Right ventricle myocardium inferior (tissue), 1 donor: ENCODE measurements around the gene EMILIN2. TPM values are rescaled to one million over a fixed set of nuclear protein-coding genes. Genes with fewer than 3 reads are reported as not detected.
"Not testable (repeated sequence)": the region's sequence is repeated elsewhere in the genome, so short reads cannot be mapped to it uniquely, and the experiment has no call there.

Source experiments
- ATAC-seq: fragments of 200-7000 bp; cut with Tn5 transposase; one replicate; pipeline ENCODE4 v1.9.1; 2020; ENCODE audit warnings: mild to moderate bottlenecking, moderate library complexity
- DNase-seq: peaks from one replicate; pipeline ENCODE4 v3.0.0; 2021; ENCODE audit errors: missing footprints
- intact Hi-C: fragments of 100-400 bp; cut with DNase I; formaldehyde crosslinking; loops from one replicate; pipeline ENCODE4 v1.11.0; 2022
- total RNA-seq: library from RNA; stranded (reverse); fragmentation: NEBNext Ultra II Directional; extraction: Animal tissue kit (Norgen Biotek cat#: 25700); gene quantifications from one replicate; pipeline ENCODE4 v1.2.1, GENCODE V29; 2021
- donor health status: DM: no; HTN: yes; CAD: no; lungs with severe emphysema.

Gene EMILIN2
- total RNA-seq, 1 donor from 2014 or later: 24.6 TPM

GRCh38 chr18:2907550-2908135 is 60.8 kb downstream of the EMILIN2 start:
- intact Hi-C loops: loop anchor here (10.0 kb wide), 1 partner anchor 113 kb away; no protein-coding TSS in a partner anchor
- no peak for DNase-seq
- no peak for ATAC-seq

GRCh38 chr18:2908166-2908945 is 61.5 kb downstream of the EMILIN2 start:
- no peak for DNase-seq
- intact Hi-C loops: loop anchor here (10.0 kb wide), 1 partner anchor 114 kb away; no protein-coding TSS in a partner anchor
- ATAC-seq: no peak

GRCh38 chr18:2908946-2909335 is 62.1 kb downstream of the EMILIN2 start:
- intact Hi-C loops: loop anchor here (10.0 kb wide), 1 partner anchor 114 kb away; no protein-coding TSS in a partner anchor
- ATAC-seq (no peak), DNase-seq (no peak)

- intact Hi-C loops: loop anchor here (10.0 kb wide), 1 partner anchor 115 kb away; no protein-coding TSS in a partner anchor
- no peak for DNase-seq
- no peak for ATAC-seq
Observed at GRCh38 chr18:2909431-2910140, 62.8 kb downstream of the EMILIN2 start.

GRCh38 chr18:2910261-2910660 is 63.5 kb downstream of the EMILIN2 start:
- intact Hi-C loops: no loop called here
- ATAC-seq (no peak), DNase-seq (no peak)

GRCh38 chr18:2910751-2911425 is 64.1 kb downstream of the EMILIN2 start:
- DNase-seq (no peak), ATAC-seq (no peak)
- intact Hi-C loops: no loop called here

GRCh38 chr18:2911533-2911932 is 64.7 kb downstream of the EMILIN2 start:
- intact Hi-C loops: no loop called here
- no peak for DNase-seq
- ATAC-seq: no peak

- intact Hi-C loops: no loop called here
- DNase-seq: no peak
- ATAC-seq: no peak
Observed at GRCh38 chr18:2912357-2913299, 65.8 kb downstream of the EMILIN2 start.

GRCh38 chr18:2913398-2914005 is 66.7 kb downstream of the EMILIN2 start:
- ATAC-seq (no peak), DNase-seq (no peak)
- intact Hi-C loops: no loop called here

- DNase-seq (peak; percentile 80), ATAC-seq (peak; percentile 79)
- intact Hi-C loops: no loop called here
Observed at GRCh38 chr18:2914185-2914880, 67.5 kb downstream of the EMILIN2 start.

GRCh38 chr18:2914881-2915240 is 68.1 kb downstream of the EMILIN2 start:
- ATAC-seq: peak; percentile 51
- DNase-seq: no peak
- intact Hi-C loops: no loop called here

GRCh38 chr18:2915486-2915885 is 68.7 kb downstream of the EMILIN2 start:
- intact Hi-C loops, DNase-seq, ATAC-seq: not testable (repeated sequence)

GRCh38 chr18:2916184-2916583 is 69.4 kb downstream of the EMILIN2 start:
- intact Hi-C loops: no loop called here
- DNase-seq (no peak), ATAC-seq (no peak)

GRCh38 chr18:2917259-2918047 is 70.6 kb downstream of the EMILIN2 start:
- no peak for DNase-seq
- ATAC-seq: no peak
- intact Hi-C loops: no loop called here

- intact Hi-C loops: no loop called here
- DNase-seq (no peak), ATAC-seq (no peak)
Observed at GRCh38 chr18:2918761-2919550, 72.2 kb downstream of the EMILIN2 start.

GRCh38 chr18:2919600-2919999 is 72.8 kb downstream of the EMILIN2 start:
- intact Hi-C loops: no loop called here
- no peak for DNase-seq
- ATAC-seq: no peak
